ENCODE measurements around the gene FFAR1. TPM values are rescaled to one million over a fixed set of nuclear protein-coding genes. Genes with fewer than 3 reads are reported as not detected.

The FFAR1 gene
- total and polyA plus RNA-seq, 2 of the 8 experiments (the other 6 are each of a cell fraction or from before 2014, with no cell fraction given), result not detected

DNA sequence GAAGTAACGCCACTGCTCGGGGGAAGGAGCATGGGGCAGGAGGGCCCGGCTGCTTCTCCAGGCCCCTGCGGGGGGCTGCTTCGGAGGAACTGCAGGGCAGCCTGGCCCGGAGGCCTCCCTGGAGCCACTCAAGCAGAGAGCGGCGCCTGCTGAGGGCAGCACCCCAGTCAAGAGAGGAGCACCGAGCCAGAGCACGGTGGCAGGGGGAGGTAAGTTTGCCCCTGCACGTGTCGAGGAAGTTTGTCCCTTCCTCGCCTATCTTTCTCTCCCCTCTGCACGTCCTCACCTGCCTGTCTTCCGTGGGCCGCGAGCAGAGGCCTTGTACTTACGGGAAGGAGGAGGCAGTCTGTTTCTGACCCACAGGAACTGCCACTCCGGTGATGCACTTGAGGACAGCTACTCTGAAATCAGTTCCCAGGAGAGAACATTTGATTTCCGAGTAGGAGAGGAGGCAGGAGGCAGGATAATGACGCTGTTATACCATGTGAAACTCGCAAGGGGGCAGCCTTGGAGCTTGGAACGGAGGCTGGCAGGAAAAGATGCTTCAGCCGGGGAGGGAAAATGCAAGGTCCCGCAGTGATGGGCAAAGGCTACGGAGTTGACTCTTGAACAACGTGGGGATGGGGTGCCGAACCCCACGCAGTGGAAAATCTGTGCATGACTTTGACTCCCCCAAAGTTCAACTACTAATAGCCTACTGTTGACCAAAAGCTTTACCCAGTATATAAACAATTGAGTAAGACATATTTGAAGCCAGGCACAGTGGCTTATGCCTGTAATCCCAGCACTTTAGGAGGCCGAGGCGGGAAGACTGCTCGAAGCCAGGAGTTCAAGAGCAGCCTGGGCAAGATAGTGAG is 5.0 kb downstream of the FFAR1 start:
- H2BK5ac ChIP-seq (ENCODE audit: low read depth, low read length), result no peak overlapping the region; the same call in 1 of the 2 replicates
- FAIRE-seq (peak; percentile 32), DNase-seq (ENCODE audit: low read depth in 1 of 2, low spot score in 2 of 2) (peak; percentile 33 to 77)
- H2AK5ac ChIP-seq (ENCODE audit: low read depth, low read length), result no peak overlapping the region
- H2BK12ac ChIP-seq (ENCODE audit: low read depth, low read length), result 0 out of 2 replicates have a peak overlapping the region, but pooled peaks have one; percentile 44
- no peak overlapping the region for H3K23ac ChIP-seq (ENCODE audit: insufficient read length)
- H3K4me1 ChIP-seq (replicated peaks in 1 of 4; ENCODE audit: control insufficient read depth in 3 of 4, insufficient read depth in 4 of 4, low read length in 3 of 4), result peaks cover 0 to 2% (median 0%) of the 10 kb centered on the region in 4 experiments; a peak in 2 of 7 replicates
- no peak overlapping the region for H3K56ac ChIP-seq (replicated peaks; ENCODE audit: insufficient read length, low read depth, low read length)
- ChIA-PET CTCF (ENCODE audit: partially characterized antibody) (interaction anchor here (0.7 to 4.1 kb wide), 56 partner anchors 8 to 307 kb away, joined by 3 to 51 read pairs (median 4); partner anchors contain the start of genes CD22 and HAMP), POLR2A (ENCODE audit: partially characterized antibody) (interaction anchor here (0.6 to 1.0 kb wide), 6 partner anchors 115 to 350 kb away, joined by 3 read pairs; no protein-coding TSS in a partner anchor)
- H3K9ac ChIP-seq (replicated peaks in 1 of 4; ENCODE audit: extremely low read depth in 1 of 4, low read depth in 3 of 4, low read length in 3 of 4), result no peak overlapping the region
- H2BK20ac ChIP-seq (ENCODE audit: low read length), result no peak overlapping the region
- no peak overlapping the region for H4K91ac ChIP-seq (replicated peaks; ENCODE audit: insufficient read length, low read length)
- H3K18ac ChIP-seq (ENCODE audit: extremely low read depth, low read length), result no peak overlapping the region
- peak overlapping the region; percentile 54; the same call in 1 of the 2 replicates for H4K8ac ChIP-seq (ENCODE audit: extremely low read depth, insufficient read depth, low read length)
- no peaks in the 10 kb centered on the region for H3K79me2 ChIP-seq (ENCODE audit: control insufficient read depth in 1 of 2, insufficient read depth in 2 of 2, low read length in 2 of 2)
- H3K36me3 ChIP-seq (ENCODE audit: control insufficient read depth in 2 of 4, insufficient read depth in 4 of 4, low read length in 3 of 4), result no peaks in the 10 kb centered on the region
- H2AFZ ChIP-seq (ENCODE audit: low read length), result peak overlapping the region; percentile 99
- peak overlapping the region; percentile 76 for H3K4ac ChIP-seq (replicated peaks; ENCODE audit: insufficient read length, low read depth, low read length)
- H4K20me1 ChIP-seq (replicated peaks in 1 of 2; ENCODE audit: control insufficient read depth in 1 of 2, insufficient read depth in 2 of 2, low read length in 2 of 2), result no peaks in the 10 kb centered on the region
- no peaks in the 10 kb centered on the region for H3K9me3 ChIP-seq (ENCODE audit: insufficient read depth in 2 of 2, low read depth in 1 of 2, low read length in 1 of 2)
- H4K5ac ChIP-seq (ENCODE audit: insufficient read length, low read depth, low read length), result peak overlapping the region; percentile 16
- no peaks in the 10 kb centered on the region for H3K79me1 ChIP-seq (ENCODE audit: low read depth, low read length)
- no peak overlapping the region for H3K27ac ChIP-seq (ENCODE audit: low read depth, low read length)
- peak overlapping the region; percentile 6 for H2BK15ac ChIP-seq (ENCODE audit: low read length)
- H3K4me3 ChIP-seq (ENCODE audit: extremely low read depth in 1 of 4, insufficient read depth in 2 of 4, low read depth in 3 of 4, low read length in 4 of 4), result no peak overlapping the region
- WGBS, 2 experiments (ENCODE audit: extremely low coverage in 1 of 2, insufficient coverage in 1 of 2, insufficient read length in 1 of 2, insufficient replicate concordance in 2 of 2, low coverage in 1 of 2, low lambda C conversion rate in 2 of 2, missing lambda C conversion rate in 1 of 2), result 55% methylated on average over 31 of the region's 32 CpGs; no CpG with 5 or more reads in 1 of the 2 experiments
- H3K4me2 ChIP-seq (ENCODE audit: insufficient read depth in 1 of 2, low read depth in 2 of 2, low read length in 2 of 2), result no peak overlapping the region
- H3K27me3 ChIP-seq (replicated peaks in 1 of 4; ENCODE audit: control insufficient read depth in 3 of 4, extremely low read depth in 1 of 4, insufficient read depth in 3 of 4, low read length in 3 of 4), result no peaks in the 10 kb centered on the region
- H3K14ac ChIP-seq (ENCODE audit: insufficient read length), result no peak overlapping the region
- H3K23me2 ChIP-seq (ENCODE audit: low read depth, low read length), result no peaks in the 10 kb centered on the region
- no peak overlapping the region for H2BK120ac ChIP-seq (replicated peaks; ENCODE audit: low read depth, low read length)
- TF ChIP-seq MAX (IDR thresholded peaks at IDR 0.05) (0 out of 2 replicates have a peak, but pooled peaks have one; percentile 30), BCL11A (IDR thresholded peaks at IDR 0.05; ENCODE audit: low read depth in 2 of 2, low read length in 2 of 2) (no peak), CTCF (IDR thresholded peaks at IDR 0.05; ENCODE audit: control extremely low read depth in 1 of 3, insufficient read depth in 1 of 3, low read depth in 1 of 3, low read length in 3 of 3) (peak; percentile 77 to 95 (median 93)), GTF2F1 (IDR thresholded peaks at IDR 0.05; ENCODE audit: borderline replicate concordance, low read depth, low read length) (no peak), TEAD4 (IDR thresholded peaks at IDR 0.05; ENCODE audit: low read depth, low read length) (0 out of 2 replicates have a peak, but pooled peaks have one; percentile 12), RAD21 (IDR thresholded peaks at IDR 0.05 in 1 of 2, conservative IDR thresholded peaks at IDR 0.05 in 1 of 2; ENCODE audit: low read depth in 2 of 2, low read length in 2 of 2) (peak; percentile 92 to 95), CHD2 (IDR thresholded peaks at IDR 0.05; ENCODE audit: low read length) (no peak), YY1 (IDR thresholded peaks at IDR 0.05; ENCODE audit: low read depth, low read length) (no peak)
